Parathyroid adenoma (tissue), 2 donors: ENCODE measurements around the gene AATK.

Experiments
- H2AFZ ChIP-seq: fragments of 300-600 bp; sonication (generic); one replicate; pipeline ENCODE4 v1.7.0; 2017; ENCODE audit warnings: antibody characterized with exemption, mild to moderate bottlenecking
- H3K27ac ChIP-seq: fragments of 300-600 bp; sonication (generic); one replicate; pipeline ENCODE4 v1.7.0; 2017
- H3K27me3 ChIP-seq: fragments of 300-600 bp; sonication (generic); one replicate; pipeline ENCODE4 v1.7.0; 2017; ENCODE audit warnings: low read length; ENCODE audit not compliant: control insufficient read depth, insufficient read depth
- H3K36me3 ChIP-seq: fragments of 300-600 bp; sonication (generic); one replicate; pipeline ENCODE4 v1.7.0; 2017; ENCODE audit warnings: low read length; ENCODE audit not compliant: control insufficient read depth, insufficient read depth
- H3K4me1 ChIP-seq: fragments of 300-600 bp; sonication (generic); one replicate; pipeline ENCODE4 v1.7.0; 2017; ENCODE audit warnings: control low read depth
- H3K4me2 ChIP-seq: fragments of 300-600 bp; sonication (generic); one replicate; pipeline ENCODE4 v1.7.0; 2017; ENCODE audit warnings: low read length
- H3K4me3 ChIP-seq: fragments of 300-600 bp; sonication (generic); one replicate; pipeline ENCODE4 v1.7.0; 2017; ENCODE audit warnings: low read depth, low read length
- H3K79me2 ChIP-seq: fragments of 300-600 bp; sonication (generic); one replicate; pipeline ENCODE4 v1.7.0; 2017; ENCODE audit warnings: control low read depth
- H3K9ac ChIP-seq: fragments of 300-600 bp; sonication (generic); one replicate; pipeline ENCODE4 v1.7.0; 2017; ENCODE audit warnings: mild to moderate bottlenecking
- H3K9me3 ChIP-seq: fragments of 300-600 bp; sonication (generic); one replicate; pipeline ENCODE4 v1.7.0; 2017; ENCODE audit warnings: low read length; ENCODE audit not compliant: control insufficient read depth
- TF ChIP-seq, protein P1 (sequence below): fragments of 300-600 bp; sonication (generic); IDR thresholded peaks from one replicate; pipeline ENCODE4 v1.7.0; 2017; ENCODE audit warnings: antibody characterized with exemption, mild to moderate bottlenecking
- donor health status: primary hyperparathyroidism.

The AATK gene

GRCh38 chr17:81084680-81085419, 81.2 kb downstream of the AATK start:
- H3K36me3 ChIP-seq: no peaks in the 10 kb centered on the region
- no peak overlapping the region for H2AFZ ChIP-seq
- H3K27me3 ChIP-seq: no peaks in the 10 kb centered on the region
- no peak overlapping the region for H3K4me3 ChIP-seq
- TF ChIP-seq, protein P1, sequence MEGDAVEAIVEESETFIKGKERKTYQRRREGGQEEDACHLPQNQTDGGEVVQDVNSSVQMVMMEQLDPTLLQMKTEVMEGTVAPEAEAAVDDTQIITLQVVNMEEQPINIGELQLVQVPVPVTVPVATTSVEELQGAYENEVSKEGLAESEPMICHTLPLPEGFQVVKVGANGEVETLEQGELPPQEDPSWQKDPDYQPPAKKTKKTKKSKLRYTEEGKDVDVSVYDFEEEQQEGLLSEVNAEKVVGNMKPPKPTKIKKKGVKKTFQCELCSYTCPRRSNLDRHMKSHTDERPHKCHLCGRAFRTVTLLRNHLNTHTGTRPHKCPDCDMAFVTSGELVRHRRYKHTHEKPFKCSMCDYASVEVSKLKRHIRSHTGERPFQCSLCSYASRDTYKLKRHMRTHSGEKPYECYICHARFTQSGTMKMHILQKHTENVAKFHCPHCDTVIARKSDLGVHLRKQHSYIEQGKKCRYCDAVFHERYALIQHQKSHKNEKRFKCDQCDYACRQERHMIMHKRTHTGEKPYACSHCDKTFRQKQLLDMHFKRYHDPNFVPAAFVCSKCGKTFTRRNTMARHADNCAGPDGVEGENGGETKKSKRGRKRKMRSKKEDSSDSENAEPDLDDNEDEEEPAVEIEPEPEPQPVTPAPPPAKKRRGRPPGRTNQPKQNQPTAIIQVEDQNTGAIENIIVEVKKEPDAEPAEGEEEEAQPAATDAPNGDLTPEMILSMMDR: no peak
- no peak overlapping the region for H3K27ac ChIP-seq
- H3K9ac ChIP-seq: no peak overlapping the region
- H3K79me2 ChIP-seq: peaks cover 2% of the 10 kb centered on the region
- H3K4me1 ChIP-seq: peaks cover 8% of the 10 kb centered on the region
- no peaks in the 10 kb centered on the region for H3K9me3 ChIP-seq
- no peak overlapping the region for H3K4me2 ChIP-seq

DNA sequence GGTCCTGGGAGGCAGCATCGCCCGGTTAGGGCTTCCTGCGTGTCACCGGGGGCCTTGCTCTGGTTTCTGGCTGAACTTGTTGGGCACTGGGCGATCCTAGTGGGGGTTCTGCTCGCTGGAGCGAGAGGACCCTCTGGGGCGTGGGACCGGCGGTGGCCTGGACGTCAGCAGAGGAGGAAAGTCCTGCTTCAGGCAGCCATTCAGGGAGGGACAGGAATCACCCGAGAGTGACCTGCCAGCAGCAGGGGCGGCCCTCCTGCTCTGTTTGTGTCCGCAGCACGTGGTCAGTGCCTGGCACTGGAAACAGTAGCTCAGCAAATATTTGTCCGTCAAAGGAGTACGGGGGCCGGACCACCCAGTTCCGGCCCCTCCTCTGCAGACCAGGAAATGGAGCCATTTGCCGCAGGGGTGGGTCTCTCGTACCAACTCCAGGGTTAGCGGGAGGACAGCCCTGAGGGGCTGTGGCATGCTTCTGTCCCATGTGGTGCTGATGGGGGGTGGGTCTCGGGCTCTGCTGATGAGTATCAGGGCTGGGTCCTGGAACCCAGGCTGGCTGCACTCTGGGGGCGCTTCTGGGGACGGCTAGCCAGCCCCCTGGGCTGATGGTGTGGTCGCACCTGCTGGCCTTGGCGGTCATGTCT, 82.8 kb downstream of the AATK start:
- peak overlapping the region; percentile 74 for H2AFZ ChIP-seq
- peak overlapping the region; percentile 34 for H3K27ac ChIP-seq
- peaks cover 8% of the 10 kb centered on the region for H3K4me1 ChIP-seq
- H3K27me3 ChIP-seq: no peaks in the 10 kb centered on the region
- H3K79me2 ChIP-seq: peaks cover 2% of the 10 kb centered on the region
- H3K4me2 ChIP-seq: no peak overlapping the region
- no peak overlapping the region for H3K4me3 ChIP-seq
- H3K9me3 ChIP-seq: no peaks in the 10 kb centered on the region
- TF ChIP-seq, protein P1: no peak
- no peak overlapping the region for H3K9ac ChIP-seq
- no peaks in the 10 kb centered on the region for H3K36me3 ChIP-seq

DNA sequence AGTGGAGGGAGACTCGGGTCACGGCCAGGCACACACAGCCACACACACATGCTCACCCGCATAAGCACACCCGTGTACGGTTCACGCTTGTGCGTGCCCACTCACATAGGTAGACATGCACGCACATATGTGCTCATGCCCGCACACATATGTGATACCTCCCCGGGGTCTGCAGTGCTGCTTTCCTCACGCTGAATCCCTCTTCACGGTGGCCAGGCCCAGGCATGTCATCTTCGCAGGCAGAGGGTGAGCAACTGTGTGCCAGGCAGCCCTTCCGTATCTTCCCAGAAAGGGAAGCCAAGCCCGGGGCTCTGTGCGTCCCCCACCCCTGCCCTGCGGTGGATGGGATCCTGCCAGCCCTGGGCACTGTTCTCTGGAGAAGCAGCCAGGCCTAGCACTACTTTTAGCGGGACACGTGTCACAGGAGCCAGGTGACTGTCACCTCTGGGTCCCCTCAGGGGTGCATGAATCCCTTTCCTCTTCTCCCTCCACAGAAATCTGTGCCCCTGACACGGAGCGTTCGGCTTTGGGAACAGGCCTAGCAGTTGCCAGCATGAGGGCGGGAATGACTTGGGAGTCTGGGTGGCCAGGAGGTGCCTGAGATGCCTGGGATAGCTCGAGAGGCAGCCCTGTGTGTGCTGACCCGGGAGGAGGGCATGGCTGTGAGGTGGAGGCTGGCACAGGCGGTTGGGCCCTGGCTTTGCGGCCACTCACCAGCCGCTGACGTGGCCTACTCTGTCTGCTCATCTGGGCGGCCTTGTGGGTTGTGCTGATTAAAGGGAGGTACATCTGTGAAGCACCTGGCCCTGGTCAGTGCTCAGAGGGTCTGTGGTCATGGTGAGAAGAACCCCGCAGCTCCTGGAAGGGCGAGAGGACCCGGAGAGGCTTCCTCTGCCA, 83.6 kb downstream of the AATK start:
- Histone ChIP-seq H3K4me1 (peaks cover 8% of the 10 kb centered on the region), H3K9me3 (no peaks in the 10 kb centered on the region), H3K4me2 (no peak overlapping the region), H3K27ac (peak overlapping the region; percentile 34), H3K27me3 (no peaks in the 10 kb centered on the region), H3K9ac (no peak overlapping the region), H3K4me3 (no peak overlapping the region), H3K79me2 (peaks cover 2% of the 10 kb centered on the region), H3K36me3 (no peaks in the 10 kb centered on the region), H2AFZ (peak overlapping the region; percentile 74)
- TF ChIP-seq, protein P1: no peak

- H3K27ac ChIP-seq: no peak overlapping the region
- no peak overlapping the region for H3K4me2 ChIP-seq
- H3K9me3 ChIP-seq: no peaks in the 10 kb centered on the region
- no peak overlapping the region for H3K9ac ChIP-seq
- no peak overlapping the region for H2AFZ ChIP-seq
- H3K27me3 ChIP-seq: no peaks in the 10 kb centered on the region
- peaks cover 7% of the 10 kb centered on the region for H3K79me2 ChIP-seq
- no peaks in the 10 kb centered on the region for H3K36me3 ChIP-seq
- TF ChIP-seq, protein P1: no peak
- no peak overlapping the region for H3K4me3 ChIP-seq
- H3K4me1 ChIP-seq: peaks cover 8% of the 10 kb centered on the region
Observed at GRCh38 chr17:81081222-81082176, 84.5 kb downstream of the AATK start.
